GM12874 (cell line): ENCODE results near the gene GAB2.

Source experiments
- TF ChIP-seq, protein P1 (sequence below): IDR thresholded peaks from 2 replicates; pipeline ENCODE4 v1.5.1; 2011; ENCODE audit warnings: low read depth, mild to moderate bottlenecking, control low read depth, low read length, moderate library complexity; ENCODE audit not compliant: insufficient read depth

Gene GAB2

DNA sequence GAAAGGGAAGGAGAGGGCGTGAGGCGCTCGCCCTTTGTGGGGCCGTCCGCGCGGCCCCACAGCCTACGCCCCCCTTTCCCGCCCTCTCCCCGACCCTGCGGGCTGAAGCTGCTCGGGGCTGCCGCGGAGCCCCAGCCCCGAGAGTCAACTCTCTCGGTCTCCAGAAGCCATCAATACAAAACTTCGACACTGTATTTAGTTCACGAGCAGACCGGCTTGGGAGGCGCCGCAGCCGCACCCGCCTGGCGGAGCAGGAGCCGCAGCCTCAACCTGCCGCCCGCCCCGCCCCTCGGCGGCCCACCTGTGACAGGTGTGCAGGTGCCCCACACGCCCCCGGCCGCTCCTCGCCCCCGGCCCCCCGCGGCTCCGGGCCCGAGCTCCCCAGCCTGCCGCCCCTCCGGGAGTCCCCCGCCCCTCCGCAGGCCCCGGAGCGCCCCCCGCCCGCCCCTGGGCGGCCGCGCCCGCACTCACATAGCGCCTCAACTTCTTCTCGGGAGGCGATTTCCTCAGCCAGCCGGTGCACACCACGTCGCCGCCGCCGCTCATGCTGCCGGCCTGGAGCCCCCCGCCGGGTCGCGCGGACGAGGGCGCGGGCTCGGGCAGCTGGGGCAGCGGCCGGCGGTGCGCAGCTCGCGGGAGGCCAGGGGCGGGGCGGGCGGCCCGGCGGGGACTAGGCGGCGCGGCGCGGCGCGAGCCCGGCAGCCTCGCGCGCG, at the start of gene GAB2:
Gene GAB2, minus strand, starts transcription at position 646 of the 713 bp plus-strand sequence. Its CDS starts 100 bp downstream, at position 546.
- TF ChIP-seq, protein P1, sequence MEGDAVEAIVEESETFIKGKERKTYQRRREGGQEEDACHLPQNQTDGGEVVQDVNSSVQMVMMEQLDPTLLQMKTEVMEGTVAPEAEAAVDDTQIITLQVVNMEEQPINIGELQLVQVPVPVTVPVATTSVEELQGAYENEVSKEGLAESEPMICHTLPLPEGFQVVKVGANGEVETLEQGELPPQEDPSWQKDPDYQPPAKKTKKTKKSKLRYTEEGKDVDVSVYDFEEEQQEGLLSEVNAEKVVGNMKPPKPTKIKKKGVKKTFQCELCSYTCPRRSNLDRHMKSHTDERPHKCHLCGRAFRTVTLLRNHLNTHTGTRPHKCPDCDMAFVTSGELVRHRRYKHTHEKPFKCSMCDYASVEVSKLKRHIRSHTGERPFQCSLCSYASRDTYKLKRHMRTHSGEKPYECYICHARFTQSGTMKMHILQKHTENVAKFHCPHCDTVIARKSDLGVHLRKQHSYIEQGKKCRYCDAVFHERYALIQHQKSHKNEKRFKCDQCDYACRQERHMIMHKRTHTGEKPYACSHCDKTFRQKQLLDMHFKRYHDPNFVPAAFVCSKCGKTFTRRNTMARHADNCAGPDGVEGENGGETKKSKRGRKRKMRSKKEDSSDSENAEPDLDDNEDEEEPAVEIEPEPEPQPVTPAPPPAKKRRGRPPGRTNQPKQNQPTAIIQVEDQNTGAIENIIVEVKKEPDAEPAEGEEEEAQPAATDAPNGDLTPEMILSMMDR: no peak

DNA sequence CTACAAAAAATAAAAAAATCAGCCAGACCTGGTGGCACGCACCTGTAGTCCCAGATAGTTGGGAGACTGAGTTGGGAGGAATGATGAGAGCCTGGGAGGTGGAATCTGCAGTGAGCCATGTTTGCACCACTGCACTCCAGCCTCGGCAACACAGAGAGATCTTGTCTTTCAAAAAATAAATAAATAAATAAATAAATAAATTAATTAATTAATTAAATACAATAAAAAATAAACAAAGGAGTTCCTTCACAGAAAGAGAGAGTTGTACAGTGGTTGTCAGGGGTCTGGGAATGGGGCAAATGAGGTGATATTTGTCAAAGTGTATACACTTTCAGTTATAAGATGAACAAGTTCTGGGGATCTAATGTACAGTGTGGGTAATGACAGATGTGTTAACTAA, 49.8 kb upstream of the GAB2 start:
- TF ChIP-seq, protein P1: no peak

- TF ChIP-seq, protein P1: no peak
These were observed 47.7 kb upstream of the GAB2 start for GRCh38 chr11:78465169-78465942.

- TF ChIP-seq, protein P1: no peak
These were observed 42.9 kb upstream of the GAB2 start for GRCh38 chr11:78460471-78460870.

GRCh38 chr11:78459738-78460137, 42.1 kb upstream of the GAB2 start:
- TF ChIP-seq, protein P1: no peak

DNA sequence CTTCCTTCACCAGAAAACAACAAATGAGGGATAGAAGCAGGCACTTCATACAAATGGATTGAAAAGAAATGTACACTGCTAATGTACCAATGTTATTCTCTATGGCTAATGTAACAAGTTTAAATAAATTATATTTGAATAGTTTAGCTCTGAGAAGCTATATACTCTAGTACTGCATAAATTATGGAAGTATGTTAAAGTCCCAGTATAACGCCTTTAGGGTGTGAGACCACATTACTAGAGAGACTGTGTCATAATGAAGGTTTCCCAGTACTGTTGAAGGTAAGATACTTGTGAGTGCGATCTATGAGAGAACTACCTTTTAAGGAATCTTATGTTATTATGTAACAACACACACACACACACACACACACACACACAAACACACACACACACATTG, 39.8 kb upstream of the GAB2 start:
- TF ChIP-seq, protein P1: no peak

DNA sequence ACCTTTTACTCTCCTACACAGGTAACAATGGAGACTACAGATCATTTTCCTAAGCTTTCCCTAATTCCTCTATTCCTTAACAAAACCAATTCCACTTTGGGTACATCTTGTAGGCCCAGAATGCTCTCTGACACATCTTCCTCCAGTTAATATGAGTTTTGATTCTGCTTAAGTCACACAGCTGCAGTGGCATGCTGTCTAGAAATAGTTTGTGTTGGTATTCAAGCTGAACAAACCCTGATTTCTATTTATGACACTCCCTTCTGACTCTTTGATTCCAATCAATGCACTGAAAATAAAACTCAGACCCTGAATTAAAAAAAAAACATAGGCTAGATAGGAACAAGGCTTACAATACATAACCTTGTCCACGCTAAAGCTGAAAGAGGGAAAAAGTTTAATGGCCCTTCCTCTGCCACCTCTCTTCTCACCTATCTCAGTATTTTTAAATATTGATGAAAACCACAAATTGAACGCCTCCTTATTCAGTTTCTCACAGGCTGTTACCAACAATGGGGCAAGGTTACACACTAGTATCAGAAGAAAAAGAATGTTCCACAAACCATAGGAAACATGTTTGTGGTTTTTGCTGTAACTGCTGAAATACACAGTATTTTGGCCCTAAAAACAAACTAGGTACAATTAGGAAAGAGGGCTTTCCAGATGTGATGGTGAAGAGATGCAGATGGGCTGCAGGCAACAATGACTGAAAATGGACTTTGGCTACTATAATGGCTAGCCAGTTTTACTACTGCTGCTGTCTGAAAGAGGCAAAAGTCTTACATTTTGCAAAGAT, 35.7 kb upstream of the GAB2 start:
- TF ChIP-seq, protein P1: no peak
